HG02973 (cell line): ENCODE results near the gene PAXX.
"Not testable (repeated sequence)": the region's sequence is repeated elsewhere in the genome, so short reads cannot be mapped to it uniquely, and the experiment has no call there.

Source experiments
- ATAC-seq: cut with Tn5 transposase; IDR thresholded peaks from one replicate; pipeline ENCODE4 v1.9.1; 2021; ENCODE audit warnings: moderate library complexity; ENCODE audit not compliant: unreplicated experiment

Gene PAXX

DNA sequence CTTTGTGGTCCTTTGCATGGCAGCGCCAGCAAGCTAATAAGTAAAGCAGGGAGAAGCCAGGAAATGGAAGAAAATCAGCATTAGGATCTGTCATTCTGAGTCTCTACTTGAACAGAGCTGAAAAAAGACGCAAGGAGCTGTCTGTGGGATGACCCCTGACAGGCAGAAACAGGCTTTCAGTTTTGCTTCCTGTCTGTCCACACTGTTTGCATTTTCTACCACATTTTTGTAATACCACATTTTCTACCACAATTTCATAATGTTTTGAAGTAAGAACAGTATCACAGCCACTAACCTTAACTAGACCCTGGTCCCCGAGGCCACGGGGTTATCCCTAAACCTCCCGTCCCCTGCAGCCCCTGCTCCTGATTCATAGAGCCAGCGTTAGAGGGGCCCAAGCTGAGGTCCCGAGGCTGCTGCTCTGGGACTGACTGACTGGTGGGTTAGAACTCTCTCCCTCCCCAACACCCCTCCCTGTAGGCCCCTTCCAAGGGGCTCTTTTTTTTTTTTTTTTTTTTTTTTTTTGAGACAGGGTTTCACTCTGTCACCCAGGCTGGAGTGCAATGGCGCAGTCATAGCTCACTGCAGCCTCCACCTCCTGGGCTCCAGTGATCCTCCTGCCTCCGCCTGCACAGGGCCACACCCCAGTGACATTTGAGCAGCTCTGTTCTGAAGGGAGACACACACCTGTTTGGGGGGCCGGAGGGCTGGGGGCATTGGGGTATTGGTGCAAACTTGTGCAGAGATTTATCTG lies 8.1 kb downstream of the PAXX start:
- peak; percentile 64 for ATAC-seq

DNA sequence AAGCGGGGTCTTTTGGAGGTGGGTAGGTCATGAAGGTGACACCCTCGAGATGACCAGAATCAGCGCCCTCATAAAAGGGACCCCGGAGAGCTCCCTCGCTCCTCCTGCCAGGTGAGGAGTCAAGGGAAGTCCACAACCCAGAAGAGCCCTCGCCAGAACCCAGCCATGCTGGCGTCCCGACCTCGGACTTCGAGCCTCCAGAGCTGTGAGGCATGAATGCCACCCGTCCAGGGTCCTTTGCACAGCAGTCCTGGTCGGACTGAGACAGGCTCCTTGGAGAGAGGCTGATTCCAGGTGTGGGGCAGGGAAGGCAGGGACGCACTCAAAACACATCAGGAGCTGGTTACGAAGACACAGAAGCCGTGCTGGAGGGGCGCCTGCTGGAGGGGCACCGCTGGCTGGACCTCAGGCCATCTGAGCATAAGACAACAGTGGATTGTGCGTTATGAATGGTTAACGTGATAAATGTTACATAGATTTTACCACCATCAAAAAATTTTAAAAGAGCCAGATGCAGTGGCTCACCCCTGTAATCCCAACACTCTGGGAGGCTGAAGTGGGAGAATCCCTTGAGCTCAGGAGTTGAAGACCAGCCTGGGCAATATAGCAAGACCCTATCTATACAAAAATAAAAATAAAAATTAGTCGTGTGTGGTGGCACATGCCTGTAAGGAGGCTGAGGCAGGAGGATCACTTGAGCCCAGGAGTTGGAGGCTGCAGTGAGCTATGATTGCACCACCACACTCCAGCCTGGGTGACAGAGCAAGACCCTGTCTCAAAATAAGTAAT lies 9.8 kb downstream of the PAXX start:
- no peak for ATAC-seq

DNA sequence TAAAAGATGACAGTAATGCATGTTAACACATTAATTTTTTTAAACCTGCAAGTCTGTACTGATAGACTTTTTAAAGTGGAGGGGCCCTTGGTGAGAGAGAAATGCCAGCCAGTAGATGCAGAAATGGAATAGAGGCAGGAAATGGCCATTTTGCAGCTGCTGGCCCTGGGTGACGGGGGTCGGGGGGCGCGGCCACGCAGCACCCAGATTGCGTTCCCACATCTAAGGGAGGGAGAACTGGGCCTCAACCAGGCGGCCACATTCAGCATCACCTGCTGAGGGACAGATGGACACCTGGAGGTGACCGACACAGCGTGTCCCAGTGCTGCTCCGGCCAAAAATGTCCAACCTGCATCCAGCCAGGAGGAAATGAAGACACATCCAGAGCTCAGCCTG lies 10.4 kb downstream of the PAXX start:
- no peak for ATAC-seq

DNA sequence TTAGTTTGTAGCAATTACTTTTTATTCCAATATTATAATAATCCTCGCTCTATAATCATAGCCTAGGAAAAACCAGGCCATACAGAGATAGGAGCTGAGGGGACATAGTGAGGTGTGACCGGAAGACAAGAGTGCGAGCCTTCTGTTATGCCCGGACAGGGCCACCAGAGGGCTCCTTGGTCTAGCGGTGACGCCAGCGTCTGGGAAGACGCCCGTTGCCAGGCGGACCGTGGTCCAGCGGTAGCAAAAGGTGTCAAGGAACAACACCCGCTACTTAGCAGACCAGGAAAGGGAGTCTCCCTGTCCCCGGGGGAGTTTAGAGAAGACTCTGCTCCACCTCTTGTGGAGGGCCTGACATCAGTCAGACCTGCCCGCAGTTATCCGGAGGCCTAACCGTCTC lies 12.1 kb downstream of the PAXX start:
- not testable (repeated sequence) for ATAC-seq

DNA sequence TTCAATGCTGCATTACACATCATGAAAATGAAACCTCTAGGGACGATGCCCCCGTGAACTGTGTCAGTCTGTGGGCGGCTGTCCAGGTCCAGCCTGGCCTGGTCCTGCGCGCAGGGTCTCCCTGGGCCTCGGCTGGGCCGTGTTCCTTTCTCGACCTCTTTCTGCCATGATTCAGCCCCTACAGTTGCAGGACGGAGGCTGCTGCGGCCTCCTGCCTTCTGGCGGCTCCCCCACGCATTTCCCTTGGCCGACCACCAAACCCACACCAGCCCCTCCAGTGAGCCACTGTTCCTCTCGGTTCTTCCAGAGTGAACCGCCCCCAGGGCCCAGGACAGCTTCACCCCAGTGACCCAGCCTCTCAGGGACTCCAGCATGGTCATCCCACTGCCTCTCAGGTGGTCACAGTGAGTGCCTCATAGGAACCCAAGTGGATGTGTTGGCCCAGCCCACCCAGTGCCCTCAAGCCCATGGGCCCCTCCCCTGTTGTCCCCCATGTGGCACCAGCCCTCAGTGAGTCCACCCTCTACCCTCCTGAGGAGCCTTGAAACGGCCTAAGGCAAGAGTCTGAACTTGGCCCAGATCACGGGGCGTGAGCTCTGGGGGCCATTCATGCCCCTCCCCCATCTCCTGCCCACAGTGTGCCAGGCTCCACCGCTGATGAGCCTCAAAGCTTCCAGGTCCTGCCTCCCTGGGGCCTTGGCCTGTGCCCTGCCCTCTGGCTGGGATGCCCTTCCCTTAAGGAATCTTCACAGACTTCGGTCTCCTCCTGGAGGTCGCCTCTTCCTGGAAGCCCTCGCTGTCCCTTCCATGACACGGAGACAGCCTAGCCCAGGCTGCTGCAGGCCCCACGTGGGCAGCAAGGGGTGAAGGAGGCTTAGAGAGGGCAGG lies 14.1 kb downstream of the PAXX start:
- no peak for ATAC-seq

DNA sequence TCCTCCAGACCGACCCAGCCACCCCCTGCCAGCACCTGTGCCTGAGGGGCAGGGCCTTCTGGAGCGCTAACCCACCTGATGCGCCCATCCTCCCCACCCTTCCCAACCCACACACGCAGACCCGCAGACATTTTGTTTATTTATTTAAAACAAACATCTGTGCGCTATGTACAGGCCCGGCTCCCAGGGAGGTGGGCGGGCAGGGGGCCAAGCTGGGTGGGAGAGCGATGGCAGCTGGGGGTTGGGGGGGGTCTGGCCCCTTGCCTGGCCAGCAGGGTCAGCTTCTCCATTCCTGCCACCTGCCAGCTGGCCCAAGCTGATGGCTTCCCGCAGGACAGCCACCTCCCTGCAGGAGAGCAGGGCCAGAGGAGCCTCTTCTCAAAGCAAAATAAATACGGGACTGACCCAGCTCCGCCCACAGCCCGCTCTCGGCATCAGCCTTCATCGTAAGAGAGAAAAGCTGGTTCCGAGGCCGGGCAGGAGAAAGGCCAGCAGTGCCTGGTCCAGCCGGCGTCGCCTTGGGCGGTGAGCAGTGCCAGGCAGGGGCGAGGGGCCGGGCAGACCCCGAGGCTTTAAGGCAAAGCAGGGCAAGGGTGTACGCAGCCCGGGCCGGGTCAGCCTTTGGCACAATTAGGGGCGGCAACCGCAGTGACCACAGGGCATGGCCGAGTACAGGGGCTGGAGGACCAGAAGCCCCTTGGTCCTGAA lies 15.0 kb downstream of the PAXX start:
- no peak for ATAC-seq

DNA sequence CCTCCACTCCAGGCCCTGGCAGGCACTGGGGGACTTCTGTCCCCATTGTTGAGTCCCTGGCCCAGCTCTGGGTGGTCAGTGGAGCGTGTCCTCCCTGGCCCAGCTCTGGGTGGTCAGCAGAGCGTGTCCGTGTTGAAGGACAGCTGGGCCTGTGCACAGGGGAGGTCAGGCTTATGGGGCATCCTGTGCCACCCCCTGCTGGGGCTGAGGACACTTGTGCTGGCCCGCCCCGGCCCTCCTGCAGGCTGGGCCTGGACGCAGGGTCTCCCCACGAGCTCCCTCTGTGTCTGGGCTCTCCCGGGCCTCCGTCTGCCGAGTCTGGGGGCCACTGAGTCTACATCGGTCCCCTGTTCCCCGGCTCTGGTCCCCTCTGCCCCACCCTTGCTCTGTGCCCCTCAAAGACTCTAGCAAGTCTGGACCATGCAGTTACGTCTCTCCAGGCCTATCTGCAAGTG lies 15.6 kb downstream of the PAXX start:
- no peak for ATAC-seq

DNA sequence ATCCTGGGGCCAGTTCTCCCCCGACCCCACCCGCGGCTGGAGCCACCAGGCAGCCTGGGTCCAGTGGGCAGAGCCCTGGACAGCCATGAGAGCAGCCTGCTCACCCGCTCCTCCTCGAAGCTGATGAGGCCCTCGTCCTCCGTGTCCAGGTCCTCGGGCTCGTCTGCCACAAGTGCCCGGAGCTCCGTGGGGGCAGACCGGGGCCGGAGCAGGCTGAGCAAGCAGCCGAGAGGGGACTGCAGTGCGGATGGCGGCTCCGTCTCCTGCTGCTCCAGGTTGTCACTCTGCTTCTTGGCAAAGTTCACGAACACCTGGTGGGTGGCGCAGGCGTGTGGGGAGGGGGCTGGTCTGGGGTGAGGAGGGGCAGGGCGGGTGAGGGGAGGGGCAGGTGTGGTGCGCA lies 16.1 kb downstream of the PAXX start:
- ATAC-seq: no peak

DNA sequence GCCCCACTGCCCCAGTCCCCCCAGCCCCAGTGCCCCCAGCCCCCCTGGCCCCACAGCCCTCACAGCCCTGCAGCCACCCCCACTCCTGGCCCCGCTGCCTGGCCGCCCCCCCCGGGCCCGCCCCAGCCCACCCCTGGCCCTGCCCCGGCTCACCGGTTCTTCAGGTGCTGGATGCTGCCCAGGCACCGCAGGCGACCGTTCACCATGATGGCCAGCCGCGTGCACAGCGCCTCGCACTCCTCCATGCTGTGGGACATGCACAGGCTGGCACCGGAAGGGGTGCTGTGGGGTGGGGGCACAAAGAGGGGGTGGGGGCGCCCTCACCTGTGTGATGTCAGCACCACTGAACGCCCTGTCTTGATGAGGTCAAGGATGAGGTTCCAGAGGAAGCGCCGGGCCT lies 17.0 kb downstream of the PAXX start:
- no peak for ATAC-seq

DNA sequence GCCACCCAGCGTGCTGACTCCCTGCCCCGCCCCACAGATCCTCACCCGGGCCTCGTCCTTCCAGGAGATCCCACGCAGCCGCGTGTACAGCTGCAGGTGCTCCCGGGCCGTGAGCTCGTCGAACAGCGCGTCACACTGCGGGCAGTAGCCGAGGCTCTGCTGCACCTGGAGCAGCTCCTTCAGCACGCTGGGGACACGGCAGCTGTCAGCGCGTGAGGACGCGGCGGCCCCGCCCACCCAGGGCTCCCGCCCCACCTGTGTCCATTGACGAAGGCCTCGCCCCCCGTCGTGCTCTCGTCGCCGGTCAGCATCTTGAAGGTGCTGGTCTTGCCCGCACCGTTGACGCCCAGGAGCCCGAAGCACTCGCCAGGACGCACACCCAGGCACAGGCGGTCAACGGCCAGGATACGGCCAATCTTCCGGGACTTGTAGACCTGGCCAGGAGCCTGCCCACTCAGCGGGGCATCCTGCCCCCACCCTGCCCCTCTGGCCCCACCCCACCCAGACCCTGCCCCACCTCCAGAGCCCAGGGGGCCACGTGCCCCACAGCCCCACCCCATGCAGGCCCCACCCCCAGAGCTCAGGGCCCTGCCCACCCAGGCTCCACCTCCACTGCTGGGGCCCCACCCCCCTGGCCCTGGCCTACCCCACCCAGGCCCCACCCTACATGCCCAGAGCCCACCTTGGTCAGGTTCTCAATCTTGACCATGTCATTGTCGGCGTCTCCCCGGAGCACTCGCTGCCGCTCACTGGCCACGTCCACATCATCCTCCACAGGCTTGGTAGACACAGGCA lies 17.9 kb downstream of the PAXX start:
- ATAC-seq: no peak

DNA sequence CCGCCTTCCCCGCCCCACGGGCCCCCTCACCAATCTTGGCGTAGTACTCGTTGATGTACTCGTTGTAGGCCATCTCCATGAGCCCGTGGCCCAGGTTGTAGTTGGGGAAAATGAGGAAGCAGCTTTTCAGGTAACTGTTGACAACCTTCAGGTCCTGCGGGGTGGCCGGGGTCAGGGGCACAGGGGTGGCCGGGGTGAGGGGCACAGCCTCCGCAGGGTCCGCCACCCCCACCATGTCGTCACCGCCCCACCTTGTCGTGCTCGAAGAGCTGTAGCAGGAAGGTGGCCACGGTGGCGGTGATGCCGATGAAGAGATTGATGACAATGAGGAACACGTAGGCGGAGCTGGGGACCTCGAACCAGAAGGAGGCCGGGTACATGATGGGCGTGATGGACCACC lies 18.9 kb downstream of the PAXX start:
- ATAC-seq: no peak

DNA sequence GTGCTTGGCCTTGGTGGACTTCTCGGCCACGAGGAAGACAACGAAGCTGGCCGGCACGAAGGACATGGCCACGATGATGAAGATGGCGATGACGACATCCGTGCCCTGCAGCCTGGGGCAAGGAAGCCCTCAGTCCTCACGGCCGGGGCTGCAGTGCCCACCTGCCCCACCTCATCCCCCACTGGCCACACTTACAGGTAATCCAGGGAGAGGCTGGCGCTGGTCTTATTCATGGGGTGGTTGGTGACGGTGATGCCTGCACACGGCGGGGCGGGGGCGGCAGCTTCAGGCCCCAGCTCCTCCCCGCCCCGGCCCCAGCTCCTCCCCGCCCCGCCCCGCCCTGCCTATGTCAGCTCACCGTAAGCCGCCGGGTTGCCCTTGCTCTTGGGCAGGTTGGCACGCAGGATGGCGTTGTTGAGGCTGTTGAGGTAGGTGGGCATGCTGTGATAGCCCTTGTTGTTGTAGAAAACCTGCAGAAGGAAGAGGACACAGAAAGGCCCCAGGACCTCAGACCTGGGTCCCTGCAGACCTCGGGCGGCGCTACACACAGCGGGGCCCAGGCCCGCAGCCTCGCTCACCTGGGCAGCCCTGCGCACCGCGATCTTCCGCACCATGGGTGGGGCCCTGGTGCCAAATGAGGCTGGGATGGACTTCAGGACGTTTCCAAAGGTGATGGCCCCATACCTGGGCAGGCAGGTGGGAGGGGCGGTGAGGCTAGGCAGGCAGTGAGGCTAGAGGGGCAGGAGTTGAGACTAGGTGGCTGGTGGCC lies 19.9 kb downstream of the PAXX start:
- no peak for ATAC-seq

DNA sequence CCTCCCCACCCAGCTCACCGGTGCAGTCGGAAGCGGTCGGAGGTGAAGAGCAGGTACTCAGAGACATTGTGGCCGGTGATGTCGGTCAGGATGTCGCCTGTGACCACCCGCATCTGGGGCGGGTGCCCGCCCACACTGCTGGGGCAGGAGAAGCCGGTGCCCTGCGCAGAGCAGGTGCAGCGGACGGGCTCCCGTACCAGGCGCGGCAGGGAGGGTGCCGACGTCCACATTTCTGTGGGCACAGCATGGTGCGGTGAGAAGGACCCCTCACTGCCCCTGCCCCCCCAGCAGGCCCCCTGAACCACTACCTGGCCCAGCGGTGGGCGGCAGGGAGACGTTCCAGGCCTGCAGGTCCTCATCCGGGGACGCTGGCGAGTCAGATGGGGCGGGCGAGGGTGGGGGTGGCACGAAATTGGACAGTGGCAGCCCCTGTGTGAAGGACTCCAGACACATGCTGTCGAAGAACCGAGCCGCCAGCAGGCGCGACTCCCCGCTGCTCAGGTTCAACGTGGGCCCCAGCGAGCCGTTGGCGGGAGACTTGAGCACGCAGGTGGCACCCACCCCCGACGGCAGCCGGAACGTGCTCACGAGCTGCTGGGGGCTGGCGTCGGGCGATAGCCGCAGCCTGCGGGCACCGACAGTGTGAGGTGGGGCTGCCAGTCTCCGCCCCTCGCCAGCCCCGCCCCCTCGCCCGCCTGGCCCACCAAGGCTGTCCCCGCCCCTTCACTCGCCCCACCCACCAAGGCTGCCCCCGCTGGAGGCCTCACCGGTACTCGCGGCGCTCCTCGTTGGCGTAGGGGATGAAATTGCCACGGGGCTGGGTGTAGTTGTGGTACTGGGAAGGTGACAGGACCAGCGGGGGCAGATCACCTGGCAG lies 20.7 kb downstream of the PAXX start:
- ATAC-seq: no peak

DNA sequence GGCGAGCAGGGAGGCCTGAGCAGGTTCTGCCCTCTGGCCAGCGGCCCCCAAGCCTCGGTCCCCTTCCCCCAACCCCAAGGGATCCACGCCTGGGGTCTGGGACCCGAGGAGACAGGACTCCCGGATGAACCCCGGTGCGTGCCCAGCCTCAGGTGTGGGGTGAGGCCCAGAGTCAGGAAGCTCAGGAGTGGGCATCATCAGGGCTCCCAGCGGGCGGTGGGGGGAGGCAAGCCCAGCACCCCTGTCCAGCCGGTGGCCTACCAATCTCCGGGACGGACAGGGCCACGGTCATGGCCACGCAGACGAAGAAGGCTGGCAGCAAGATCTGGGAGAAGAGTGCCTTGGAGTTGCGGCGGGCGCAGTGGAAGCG lies 21.3 kb downstream of the PAXX start:
- no peak for ATAC-seq

DNA sequence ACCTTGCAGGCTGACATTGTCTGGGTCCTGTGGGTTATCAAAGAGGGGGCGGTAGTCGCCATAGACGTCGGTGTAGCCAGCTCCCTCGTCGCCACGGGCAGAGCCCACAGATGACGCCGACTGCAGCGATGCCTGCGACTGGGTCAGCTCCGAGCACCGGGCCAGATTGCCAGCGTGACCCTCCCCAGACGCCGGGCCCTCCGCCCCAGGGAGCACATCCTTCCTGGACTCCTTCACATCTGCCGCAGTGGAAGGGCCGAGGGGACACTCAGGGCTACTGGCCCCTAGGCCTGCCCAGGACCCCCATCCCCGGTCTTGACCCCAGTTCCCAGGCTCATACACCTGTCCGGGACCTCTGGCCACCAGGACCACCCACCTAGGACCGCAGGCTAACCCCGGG lies 21.9 kb downstream of the PAXX start:
- no peak for ATAC-seq

DNA sequence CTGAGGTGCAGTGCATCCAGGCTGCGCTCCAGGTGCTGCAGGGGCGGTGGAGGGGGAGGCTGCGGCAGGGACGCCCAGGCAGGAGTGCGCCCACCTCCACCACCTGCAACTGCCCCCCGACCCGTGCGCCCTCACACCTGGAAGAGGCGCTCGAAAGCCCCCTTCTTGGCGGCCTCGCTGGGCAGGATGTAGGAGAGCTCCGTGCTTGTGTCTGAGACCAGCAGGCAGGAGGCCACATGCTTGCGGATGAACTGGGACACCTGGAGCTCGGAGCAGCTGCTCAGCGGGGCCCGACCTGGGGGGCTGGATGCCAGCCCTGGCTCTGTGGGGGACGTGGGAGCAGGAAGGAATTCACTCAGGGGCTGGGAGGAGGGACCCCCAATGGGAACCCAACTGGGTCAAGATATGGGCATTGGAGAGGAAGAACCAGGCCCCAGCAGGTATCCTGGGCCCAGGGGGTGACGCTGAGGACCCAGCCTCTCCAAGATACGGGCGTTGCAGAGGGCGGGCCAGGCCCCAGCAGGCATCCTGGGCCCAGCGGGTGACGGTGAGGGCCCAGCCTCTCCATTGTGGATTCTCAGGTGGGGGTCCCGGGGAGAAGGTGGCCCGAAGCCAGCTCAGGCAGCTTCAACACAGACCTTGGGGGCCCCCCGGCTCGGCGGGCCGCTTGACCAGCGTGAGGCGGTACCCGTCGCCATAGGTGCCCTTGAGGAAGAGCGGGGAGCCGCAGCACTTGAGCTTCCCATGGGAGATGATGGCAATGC lies 22.7 kb downstream of the PAXX start:
- ATAC-seq: no peak

DNA sequence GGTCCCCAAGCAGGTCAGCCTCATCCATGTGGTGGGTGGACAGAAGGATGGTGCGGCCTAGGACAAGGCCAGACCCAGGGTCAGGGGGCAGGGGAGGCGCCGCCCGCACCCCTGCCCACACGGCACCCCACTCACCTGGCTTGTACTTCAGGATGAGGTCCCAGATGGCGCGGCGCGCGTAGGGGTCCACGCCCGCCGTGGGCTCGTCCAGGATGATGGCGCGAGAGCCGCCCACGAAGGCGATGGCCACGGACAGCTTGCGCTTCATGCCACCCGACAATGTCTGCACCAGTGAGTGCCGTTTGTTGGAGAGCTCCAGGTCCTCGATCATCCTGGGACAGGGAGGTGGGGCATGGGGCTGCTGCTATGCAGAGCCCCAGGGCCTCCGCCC lies 23.3 kb downstream of the PAXX start:
- no peak for ATAC-seq

DNA sequence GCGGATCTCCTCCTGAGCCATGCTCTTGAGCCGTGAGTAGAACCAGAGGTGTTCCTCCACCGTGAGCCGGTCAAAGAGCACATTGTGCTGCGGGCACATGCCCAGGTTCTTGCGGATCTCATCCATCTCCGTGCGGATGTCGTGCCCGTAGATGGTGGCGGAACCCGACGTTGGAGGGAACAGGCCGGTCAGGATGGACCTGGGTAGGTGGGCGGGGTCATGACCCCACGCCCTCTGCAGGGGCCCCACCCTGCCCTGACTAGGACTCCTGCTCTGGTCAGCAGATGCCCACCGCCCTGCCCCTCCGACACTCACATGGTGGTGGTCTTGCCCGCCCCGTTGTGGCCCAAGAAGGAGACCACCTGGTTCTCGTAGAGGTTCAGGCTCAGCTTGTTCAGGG lies 23.8 kb downstream of the PAXX start:
- no peak for ATAC-seq
